Liver (tissue), 9 donors: Measurements from ENCODE around the gene ASCL5. TPM values are rescaled to one million over a fixed set of nuclear protein-coding genes. Genes with fewer than 3 reads are reported as not detected.

ENCODE experiments used
- DNase-seq: peaks from one replicate; pipeline ENCODE4 v3.0.0-alpha.2; 2017; ENCODE audit warnings: low spot score
- H3K27ac ChIP-seq, 2 donors: one replicate each; pipeline ENCODE4 v1.7.0; 2013; ENCODE audit warnings: inconsistent platforms in 2 of 2, low read length in 2 of 2, control low read depth in 1 of 2, low read depth in 1 of 2, mild to moderate bottlenecking in 1 of 2
- H3K27me3 ChIP-seq, 4 donors: one replicate each; pipeline versions ENCODE4 v1.6.1 to v1.7.0; 2013; ENCODE audit warnings: low read length in 3 of 4, inconsistent platforms in 1 of 4, mild to moderate bottlenecking in 1 of 4, moderate library complexity in 1 of 4; ENCODE audit not compliant: control insufficient read depth in 4 of 4, insufficient read depth in 4 of 4
- H3K36me3 ChIP-seq, 4 donors: one replicate each; pipeline versions ENCODE4 v1.6.1 to v1.7.0; 2013; ENCODE audit warnings: low read length in 3 of 4, mild to moderate bottlenecking in 3 of 4, low read depth in 1 of 4, moderate library complexity in 1 of 4; ENCODE audit not compliant: control insufficient read depth in 4 of 4, insufficient read depth in 3 of 4
- H3K4me1 ChIP-seq, 4 donors: one replicate each; pipeline versions ENCODE4 v1.6.1 to v1.7.0; 2013; ENCODE audit warnings: low read length in 3 of 4, mild to moderate bottlenecking in 3 of 4, moderate library complexity in 1 of 4; ENCODE audit not compliant: control insufficient read depth in 4 of 4, insufficient read depth in 4 of 4
- H3K4me3 ChIP-seq, 3 donors: one replicate each; pipeline versions ENCODE4 v1.6.1 to v1.7.0; 2013; ENCODE audit warnings: low read length in 3 of 3, control low read depth in 1 of 3, low read depth in 1 of 3, mild to moderate bottlenecking in 1 of 3
- H3K9ac ChIP-seq, 2 donors: one replicate each; pipeline ENCODE4 v1.7.0; 2013; ENCODE audit warnings: low read length in 2 of 2, mild to moderate bottlenecking in 2 of 2, moderate library complexity in 2 of 2, control low read depth in 1 of 2, low read depth in 1 of 2
- H3K9me3 ChIP-seq, 4 donors: one replicate each; pipeline versions ENCODE4 v1.6.1 to v1.7.0; 2013; ENCODE audit warnings: low read length in 3 of 4; ENCODE audit not compliant: control insufficient read depth in 4 of 4
- CTCF ChIP-seq: fragments of 150-350 bp; IDR thresholded peaks from 2 replicates; pipeline ENCODE4 v1.5.1; 2017; ENCODE audit warnings: improper control_type of control experiment, low read depth, low read length; ENCODE audit not compliant: missing input control
- EGR1 ChIP-seq, 2 donors: IDR thresholded peaks; 2 replicates each; pipeline ENCODE4 v1.6.1; 2016 to 2018; ENCODE audit warnings: antibody characterized with exemption in 2 of 2, low read depth in 2 of 2
- GABPA ChIP-seq, 2 donors: IDR thresholded peaks in 1 of 2; conservative IDR thresholded peaks in 1 of 2; 2 replicates each; pipeline ENCODE4 v1.6.1; 2016; ENCODE audit warnings: antibody characterized with exemption in 2 of 2, mild to moderate bottlenecking in 1 of 2, moderate library complexity in 1 of 2
- HNF4A ChIP-seq, 2 donors: conservative IDR thresholded peaks; 2 replicates each; pipeline ENCODE4 v1.6.1; 2016; ENCODE audit warnings: antibody characterized with exemption in 2 of 2, mild to moderate bottlenecking in 2 of 2
- HNF4G ChIP-seq: IDR thresholded peaks from 2 replicates; pipeline ENCODE4 v1.6.1; 2016; ENCODE audit warnings: antibody characterized with exemption
- MAX ChIP-seq: IDR thresholded peaks from 2 replicates; pipeline ENCODE4 v1.6.1; 2016; ENCODE audit warnings: antibody characterized with exemption
- RAD21 ChIP-seq, 2 donors: IDR thresholded peaks; 2 replicates each; pipeline ENCODE4 v1.6.1; 2016; ENCODE audit warnings: antibody characterized with exemption in 2 of 2, mild to moderate bottlenecking in 2 of 2
- REST ChIP-seq: IDR thresholded peaks from 2 replicates; pipeline ENCODE4 v1.6.1; 2016; ENCODE audit warnings: antibody characterized with exemption, mild to moderate bottlenecking
- RXRA ChIP-seq, 2 donors: IDR thresholded peaks; 2 replicates each; pipeline ENCODE4 v1.6.1; 2017 to 2018; ENCODE audit warnings: antibody characterized with exemption in 2 of 2, mild to moderate bottlenecking in 1 of 2
- SP1 ChIP-seq: IDR thresholded peaks from 2 replicates; pipeline ENCODE4 v1.6.1; 2018; ENCODE audit warnings: antibody characterized with exemption, mild to moderate bottlenecking
- TAF1 ChIP-seq: conservative IDR thresholded peaks from 2 replicates; pipeline ENCODE4 v1.6.1; 2016; ENCODE audit warnings: antibody characterized with exemption, mild to moderate bottlenecking
- YY1 ChIP-seq: IDR thresholded peaks from 2 replicates; pipeline ENCODE4 v1.6.1; 2016; ENCODE audit warnings: antibody characterized with exemption, mild to moderate bottlenecking
- ZBTB33 ChIP-seq: IDR thresholded peaks from 2 replicates; pipeline ENCODE4 v1.6.1; 2016; ENCODE audit warnings: antibody characterized with exemption
- WGBS: extraction: QIAGEN DNeasy Blood & Tissue Kit; methylation state at CpG from one replicate; pipeline ENCODE4 v1.1.7; 2013; 5-methylcytosine and 5-hydroxymethylcytosine counted together
- polyA plus RNA-seq, 2 donors: library from polyadenylated mRNA; stranded (reverse) in 1 of 2; unstranded in 1 of 2; fragments of 200-250 nt in 1 of 2; fragments of >200 nt in 1 of 2; fragmentation: Nextera tagmentation in 1 of 2; extraction: Ambion mirVana in 1 of 2; gene quantifications; one replicate each; pipeline versions ENCODE4 v1.2.1 to v1.2.3, GENCODE V29; 2013 to 2015
- total RNA-seq, 2 donors: library from RNA; depleted of rRNA; stranded (reverse); fragments of >200 nt; gene quantifications; one replicate each; pipeline ENCODE4 v1.2.3, GENCODE V29; 2014
- donor health status: healthy.
- donor health status: healthy.
- donor health status: healthy.
- donor health status: healthy.
- donor health status: healthy.

Gene ASCL5
- total and polyA plus RNA-seq, 4 donors: not detected

DNA sequence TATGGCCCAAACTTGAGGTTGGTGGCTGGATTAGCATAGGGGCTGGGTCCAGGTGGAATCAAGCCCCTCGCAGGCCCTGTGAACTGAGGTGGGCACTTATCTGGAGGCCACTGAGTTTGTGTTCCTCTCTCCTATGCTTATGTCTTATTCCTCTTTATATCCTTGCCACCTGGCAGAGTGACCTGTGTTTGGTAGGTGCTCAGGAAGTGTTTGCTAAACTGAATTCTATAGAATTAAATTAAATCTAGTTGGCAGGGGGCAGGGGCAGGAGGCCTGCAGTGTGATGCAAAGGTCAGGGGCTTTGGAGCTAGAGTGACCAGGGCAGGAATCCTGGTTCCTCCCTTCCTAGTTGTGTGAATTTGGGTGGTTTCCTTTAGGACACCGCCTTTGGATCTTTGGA, 28.4 kb upstream of the ASCL5 start:
- Histone ChIP-seq H3K4me3 (no peak overlapping the region), H3K4me1 (peaks cover 5 to 16% (median 12%) of the 10 kb centered on the region in 4 donors), H3K9ac (no peak overlapping the region), H3K9me3 (no peaks in the 10 kb centered on the region), H3K27ac (no peak overlapping the region), H3K36me3 (peaks cover 0 to 8% (median 0%) of the 10 kb centered on the region in 4 donors), H3K27me3 (no peaks in the 10 kb centered on the region)
- DNase-seq: no peak
- 94% methylated on average over 2 of the region's 2 CpGs for WGBS
- TF ChIP-seq HNF4G (no peak), YY1 (no peak), REST (no peak), RAD21 (IDR thresholded peaks at IDR 0.05) (no peak), CTCF (no peak), MAX (no peak), ZBTB33 (no peak), GABPA (IDR thresholded peaks at IDR 0.05 in 1 of 2, conservative IDR thresholded peaks at IDR 0.05 in 1 of 2) (no peak), TAF1 (no peak), EGR1 (IDR thresholded peaks at IDR 0.05; ENCODE audit: low read depth in 2 of 2) (no peak)

DNA sequence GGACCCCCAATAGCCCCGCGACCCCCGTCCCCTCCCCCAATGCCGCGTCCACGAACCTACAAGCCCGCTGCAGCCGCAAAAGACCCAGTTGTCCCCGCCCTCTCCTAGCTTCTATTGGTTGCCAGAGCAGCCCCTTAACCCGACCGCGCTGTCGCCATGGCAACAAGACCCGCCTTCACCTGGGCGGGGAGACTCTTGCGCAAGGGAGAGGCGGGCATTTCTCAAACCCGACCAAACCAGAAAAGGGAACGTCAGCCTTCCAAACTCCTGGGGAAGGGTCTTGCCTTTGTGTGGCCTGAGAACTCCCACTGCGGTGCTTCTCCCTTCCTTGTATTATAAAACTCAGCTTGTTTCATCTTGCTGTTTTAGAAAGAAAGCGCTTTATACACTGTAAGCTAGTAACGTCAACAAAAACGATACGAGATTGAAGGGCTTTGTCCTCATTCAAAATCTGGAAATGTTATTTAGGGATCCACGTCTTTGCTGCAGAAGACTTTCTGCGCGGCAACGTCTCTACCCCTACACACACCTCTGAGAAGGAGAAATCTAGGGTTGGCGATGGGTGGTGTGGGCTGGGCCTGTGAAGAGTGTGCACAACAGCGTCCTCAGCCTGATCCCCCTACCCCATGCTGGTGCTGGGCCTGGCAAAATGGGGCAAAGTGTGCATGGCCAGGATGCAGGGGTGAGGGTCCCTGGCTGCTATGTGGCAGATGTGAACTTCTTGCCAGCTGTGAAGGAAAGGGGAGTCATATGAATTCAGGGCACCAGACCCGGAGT, 27.6 kb upstream of the ASCL5 start, which contains the start of gene TMEM9:
Gene TMEM9 (minus strand): TSS at position 86 of the 777 bp plus-strand sequence. CDS start 551 bp downstream, outside the sequence.
- TF ChIP-seq HNF4A (conservative IDR thresholded peaks at IDR 0.05): peak in 1 of 2 donors; percentile 10
- no peak for TF ChIP-seq RAD21 (IDR thresholded peaks at IDR 0.05)
- TF ChIP-seq RXRA (IDR thresholded peaks at IDR 0.05): peak; percentile 16 to 27
- TF ChIP-seq SP1: peak; percentile 69
- Histone ChIP-seq H3K27me3 (no peaks in the 10 kb centered on the region), H3K9ac (peak within 1 kb of the TSS; percentile 37 to 86), H3K4me1 (peaks cover 5 to 16% (median 12%) of the 10 kb centered on the region in 4 donors), H3K36me3 (peaks cover 0 to 10% (median 0%) of the 10 kb centered on the region in 4 donors), H3K4me3 (peak within 1 kb of the TSS; percentile 70 to 88 (median 84)), H3K9me3 (no peaks in the 10 kb centered on the region), H3K27ac (peak within 1 kb of the TSS; percentile 37 to 66)
- WGBS: 10% methylated on average over 31 of the region's 31 CpGs
- DNase-seq: peak; percentile 99
